Measurements from ENCODE around the gene FER.

FER gene

DNA sequence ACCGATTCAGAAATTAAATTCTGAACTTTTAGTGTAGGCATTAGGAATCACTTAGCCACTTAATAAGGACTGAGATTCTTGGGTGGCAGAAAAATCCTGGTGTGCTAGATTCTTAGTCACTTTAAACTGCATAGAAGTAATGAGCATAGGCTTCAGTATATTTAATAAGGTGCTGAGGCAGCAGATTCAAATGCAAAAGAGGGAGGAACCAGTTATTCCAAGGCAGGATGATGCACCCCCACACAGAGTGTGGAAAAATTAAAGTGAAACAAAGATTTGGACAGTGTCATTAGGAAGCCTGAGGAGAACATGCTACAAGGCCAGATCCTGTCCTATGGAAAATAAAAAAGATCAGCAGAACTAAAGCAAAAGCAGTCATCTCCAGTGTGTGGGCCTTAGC lies 444.3 kb downstream of the FER start:
- DNase-seq = no peak

DNA sequence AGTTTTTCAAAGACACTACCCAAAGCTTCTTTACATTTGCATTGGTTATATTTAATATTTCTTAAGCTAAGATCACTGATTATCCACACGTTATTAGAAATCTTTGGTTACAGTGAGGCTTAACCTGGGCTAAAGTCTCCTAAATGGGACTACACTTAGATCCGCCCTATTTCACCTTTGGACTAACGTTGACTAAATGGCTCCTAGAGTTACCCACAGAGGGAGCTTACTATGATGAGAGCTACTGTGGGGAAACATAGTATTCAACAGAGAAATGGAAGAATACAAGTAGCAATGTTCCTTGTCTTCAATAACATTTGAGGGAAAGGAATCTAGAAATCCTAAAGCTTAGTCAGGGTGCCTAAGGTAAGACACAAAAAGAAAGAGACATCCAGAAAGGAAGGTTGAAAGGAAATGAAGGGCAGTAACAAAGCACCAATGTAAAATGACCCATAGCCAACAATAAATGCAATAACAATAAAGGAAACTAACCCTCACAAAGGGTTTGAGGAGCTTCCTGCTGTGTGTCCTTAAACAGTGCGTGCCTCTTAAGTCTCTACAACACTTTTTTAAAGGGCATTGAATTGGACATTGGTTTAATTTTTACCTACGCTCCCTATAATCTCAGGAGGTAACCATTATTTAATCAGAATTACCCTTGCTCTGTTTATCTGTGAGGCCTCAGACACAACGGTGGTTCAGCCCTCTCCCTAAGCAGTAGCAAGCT lies 445.0 kb downstream of the FER start:
- DNase-seq = no peak

DNA sequence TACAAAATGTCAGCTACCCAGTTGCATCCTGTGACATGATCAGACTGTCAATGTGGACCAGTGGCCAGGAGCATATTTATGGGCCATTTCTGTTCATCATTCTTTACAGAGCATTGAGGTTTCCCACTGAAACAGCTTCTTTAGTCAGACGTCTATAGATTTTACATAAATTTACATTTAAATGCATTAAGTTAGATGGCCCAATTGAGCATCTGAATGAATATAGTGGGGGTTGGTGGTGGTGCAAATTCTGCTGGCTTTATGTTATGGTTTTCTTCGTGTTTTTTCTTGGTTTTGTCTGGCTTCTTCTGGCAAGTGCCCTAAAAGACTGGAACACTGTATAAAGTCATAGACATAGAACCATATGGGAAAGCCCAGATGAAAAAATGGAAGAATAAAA lies 448.0 kb downstream of the FER start:
- no peak for DNase-seq

DNA sequence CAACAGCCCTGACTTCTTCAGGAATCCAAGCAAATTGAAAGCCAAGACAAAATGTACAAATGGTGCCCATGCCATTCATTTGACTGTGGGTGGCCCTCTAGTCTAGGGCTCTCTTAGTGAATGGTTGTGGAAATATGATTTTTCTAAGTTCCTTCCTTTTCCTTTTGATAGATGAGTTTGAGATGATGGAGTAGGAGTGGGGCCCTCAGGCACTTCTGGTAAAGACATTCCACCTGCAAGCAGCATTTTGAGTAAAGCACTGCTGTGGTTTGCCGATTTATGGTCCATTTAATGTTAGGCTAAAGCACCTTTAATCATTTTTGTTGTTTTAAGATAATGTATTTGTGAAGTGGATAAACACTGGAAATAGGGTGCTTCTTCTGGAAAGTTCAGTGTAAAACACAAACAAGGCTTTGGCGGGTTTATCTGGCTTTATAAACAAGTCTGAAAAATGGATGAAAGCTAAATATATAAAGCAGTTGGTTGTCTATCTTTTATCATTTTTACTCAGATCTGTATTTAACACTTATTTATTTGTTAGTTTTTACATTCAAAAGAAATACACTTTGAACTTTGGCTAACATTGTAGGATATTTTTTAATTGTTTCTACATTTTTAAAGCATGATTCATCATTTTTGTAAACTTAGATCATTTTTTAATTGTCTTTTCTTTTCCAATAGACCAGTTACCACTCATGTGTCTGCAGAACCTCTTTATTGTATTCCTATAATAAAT lies 448.6 kb downstream of the FER start:
- no peak for DNase-seq

DNA sequence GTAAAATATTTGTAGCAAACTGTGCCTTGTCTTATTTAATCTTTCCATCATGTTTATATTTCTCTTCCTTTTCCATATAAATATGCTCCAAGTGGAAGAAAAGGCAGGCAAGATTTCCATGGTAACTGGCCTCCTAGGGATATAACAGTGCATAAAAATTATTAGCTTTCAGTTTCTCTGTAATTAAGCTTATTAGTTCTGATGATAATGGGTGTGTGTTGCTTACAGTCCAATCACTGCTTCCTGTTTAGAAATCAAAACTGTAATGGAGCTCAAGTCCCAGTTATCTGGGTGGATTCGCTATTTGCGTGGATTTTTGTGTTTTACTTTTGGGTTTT lies 449.1 kb downstream of the FER start:
- DNase-seq = no peak

DNA sequence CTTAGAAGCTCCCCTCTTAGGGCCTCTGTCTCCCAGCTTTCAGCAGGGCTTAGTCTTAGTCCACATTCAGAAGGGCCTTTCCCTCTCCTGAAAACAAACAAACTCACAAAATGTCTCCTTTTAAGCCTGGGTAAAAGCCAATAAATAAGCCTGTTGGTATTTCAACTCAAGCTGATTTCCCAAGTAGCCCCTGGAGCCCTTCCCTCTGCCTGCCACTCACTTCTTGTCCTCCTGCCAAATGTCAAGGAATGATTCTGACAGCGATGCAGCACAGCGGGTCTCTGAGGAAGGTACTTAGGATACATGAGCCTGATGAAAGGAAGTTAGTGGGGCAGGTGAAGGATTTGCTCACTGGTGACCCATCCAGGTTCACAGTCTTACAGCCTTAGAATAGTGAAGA lies 451.6 kb downstream of the FER start:
- no peak for DNase-seq

DNA sequence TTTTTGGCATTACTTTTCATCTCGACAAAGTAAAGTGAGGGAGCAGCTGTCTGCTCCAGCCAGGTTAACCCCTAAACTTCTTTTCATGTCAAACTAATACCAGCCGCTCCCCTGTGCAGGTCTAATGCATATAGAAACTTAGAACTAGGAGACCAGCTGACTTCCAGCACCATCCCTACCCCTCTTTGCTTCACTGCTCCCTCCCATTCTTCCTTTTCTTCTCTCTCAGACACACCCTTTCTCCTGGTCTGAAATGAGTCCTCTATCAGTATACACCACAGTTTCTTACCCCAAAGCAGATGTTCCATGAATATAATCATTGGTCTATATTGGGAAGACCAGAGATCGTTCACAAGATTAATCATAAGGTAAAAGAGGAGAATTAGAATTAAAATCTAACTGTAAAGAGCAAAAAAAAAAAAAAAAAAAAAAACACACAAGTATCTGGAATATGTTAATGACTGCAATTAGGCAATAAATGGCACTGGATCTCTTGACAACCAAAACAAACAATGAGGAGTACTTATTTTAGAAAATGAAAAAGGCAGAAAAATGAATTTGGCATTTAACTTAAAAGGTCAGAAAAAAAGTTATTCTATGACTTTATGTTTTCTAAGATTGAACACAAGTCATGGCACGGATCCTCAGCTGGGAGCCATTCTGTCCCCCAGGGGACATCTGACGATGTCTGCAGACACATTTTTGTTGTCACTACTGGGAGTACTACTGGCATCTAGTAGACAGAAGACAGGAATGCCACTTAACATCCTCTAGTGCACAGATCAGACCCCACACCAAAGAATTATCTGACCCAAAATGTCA lies 452.3 kb downstream of the FER start:
- peak; percentile 3 for DNase-seq

DNA sequence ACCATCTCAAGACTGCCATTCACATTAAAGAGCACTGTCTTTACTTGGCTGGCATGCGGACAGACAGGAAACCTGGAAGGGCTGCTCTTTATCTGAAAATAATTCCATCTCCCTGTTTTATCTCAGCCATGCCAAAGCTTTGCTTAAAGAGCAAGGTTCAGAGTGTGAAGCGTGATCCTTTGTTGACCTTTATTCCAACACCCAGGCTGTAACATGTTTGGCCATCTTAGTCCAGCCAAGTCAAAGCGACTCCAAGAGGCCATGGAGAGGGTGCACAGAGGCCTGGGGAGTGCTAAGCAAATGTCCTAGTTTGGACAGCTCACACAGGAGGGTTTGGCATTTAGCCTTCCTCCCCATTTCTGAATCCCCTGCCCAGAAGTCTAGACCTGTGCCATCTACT lies 467.3 kb downstream of the FER start:
- no peak for DNase-seq

DNA sequence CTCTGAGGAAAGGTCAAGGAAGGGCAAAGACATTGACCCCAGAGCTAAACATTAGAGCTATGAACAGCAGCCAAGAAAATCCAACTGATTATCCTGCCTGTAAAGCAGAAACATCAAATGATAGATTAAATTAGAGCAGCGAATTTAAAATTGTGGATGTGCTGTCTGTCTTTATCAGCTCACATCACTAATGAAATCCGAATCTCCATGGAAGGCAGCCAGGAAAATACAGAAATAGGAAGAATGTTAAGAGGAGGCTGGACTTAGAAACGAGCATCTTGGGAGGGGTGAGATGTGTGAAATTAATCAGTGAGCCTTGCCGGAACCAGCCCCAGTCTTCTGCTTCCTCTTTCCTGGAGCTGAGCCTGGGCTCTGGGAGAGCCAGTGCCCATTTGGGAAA lies 471.1 kb downstream of the FER start:
- no peak for DNase-seq

DNA sequence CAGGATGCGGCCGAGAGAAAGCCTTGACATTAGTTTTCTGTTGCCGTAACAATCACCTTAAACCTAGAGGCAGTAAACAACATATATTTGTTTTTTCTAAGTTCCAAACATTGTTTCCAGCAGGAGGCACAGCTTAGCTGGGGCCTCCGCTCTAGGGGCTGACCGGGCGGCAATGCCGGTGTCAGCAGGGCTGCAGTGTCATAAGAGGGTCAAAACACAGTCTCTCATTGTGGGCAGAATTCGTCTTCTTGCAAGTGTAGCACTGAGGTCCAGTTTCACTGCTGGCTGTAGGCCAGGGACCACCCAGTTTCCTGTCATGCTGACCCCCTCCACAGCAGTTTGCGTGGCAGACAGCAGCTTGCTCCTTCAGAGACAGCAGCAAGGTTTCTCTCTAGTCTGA lies 475.8 kb downstream of the FER start:
- no peak for DNase-seq

DNA sequence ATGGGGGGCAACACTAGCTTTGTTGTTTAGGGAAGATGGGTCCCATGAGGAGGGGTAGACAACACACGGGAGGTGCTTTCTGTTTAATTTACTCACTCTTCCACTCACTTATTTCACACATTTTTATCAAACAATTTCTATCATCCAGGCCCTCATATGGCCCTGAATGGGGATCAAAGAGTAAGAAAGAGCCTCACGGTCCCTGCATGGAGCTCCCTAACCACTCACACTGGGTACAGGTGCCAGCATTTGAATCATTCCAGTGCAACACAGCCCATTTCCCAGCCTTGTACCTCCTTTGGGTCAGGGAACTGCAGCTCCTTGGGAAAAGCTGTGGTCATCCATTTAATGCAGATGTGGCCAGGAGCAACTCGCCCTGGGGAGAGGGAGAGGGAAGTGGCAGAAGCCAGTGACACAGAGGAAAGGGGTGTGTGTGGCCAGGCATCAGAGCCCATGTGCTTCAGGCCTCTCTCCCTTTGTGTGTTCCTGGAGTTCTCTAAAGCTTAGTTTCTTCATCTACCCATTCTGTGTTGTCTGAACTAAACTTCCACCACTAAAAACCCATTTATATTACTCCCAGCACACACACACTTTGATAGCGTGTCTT lies 476.7 kb downstream of the FER start:
- DNase-seq = no peak

DNA sequence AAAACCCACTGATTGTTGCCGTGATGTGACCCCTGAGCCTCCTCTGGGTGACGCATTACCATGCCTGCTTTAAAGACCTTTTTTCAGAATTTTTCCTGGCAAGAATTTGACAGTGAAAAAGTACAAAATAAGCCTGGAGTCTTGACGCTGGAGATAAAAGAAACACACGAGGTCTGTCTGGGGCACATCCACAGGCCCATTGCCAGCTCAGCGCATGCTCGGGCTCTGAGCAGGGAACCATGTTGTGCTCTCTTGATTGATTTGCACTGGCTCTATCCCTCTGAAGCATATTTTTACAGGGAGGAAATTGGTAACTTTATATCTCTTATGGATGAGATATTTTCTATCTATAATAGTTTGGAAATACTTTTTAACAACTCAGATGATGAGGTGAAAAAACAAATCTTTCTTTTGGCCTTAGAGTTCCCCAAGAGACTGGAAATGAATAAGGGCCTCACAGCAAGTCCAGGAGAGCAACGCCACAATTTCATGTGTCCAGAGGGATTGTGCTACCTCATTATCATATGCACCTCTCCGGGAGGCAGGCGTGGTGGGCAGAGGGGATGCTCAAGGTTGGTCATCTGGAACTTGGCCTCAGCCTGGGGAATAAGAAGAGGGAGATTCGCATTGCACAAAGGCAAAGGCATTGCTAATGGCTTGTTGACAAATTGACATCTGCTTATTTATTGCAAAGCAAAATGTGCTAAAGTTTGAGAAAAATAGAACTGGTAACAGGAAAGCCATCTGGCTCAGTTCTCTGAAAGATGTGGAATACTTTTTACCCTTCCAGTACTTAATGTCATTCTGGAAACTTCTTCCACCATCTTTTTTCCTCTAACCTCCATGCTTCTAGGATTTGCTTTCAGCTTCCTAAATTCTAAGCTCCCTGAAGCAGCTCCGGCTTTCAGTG lies 478.3 kb downstream of the FER start:
- no peak for DNase-seq

DNA sequence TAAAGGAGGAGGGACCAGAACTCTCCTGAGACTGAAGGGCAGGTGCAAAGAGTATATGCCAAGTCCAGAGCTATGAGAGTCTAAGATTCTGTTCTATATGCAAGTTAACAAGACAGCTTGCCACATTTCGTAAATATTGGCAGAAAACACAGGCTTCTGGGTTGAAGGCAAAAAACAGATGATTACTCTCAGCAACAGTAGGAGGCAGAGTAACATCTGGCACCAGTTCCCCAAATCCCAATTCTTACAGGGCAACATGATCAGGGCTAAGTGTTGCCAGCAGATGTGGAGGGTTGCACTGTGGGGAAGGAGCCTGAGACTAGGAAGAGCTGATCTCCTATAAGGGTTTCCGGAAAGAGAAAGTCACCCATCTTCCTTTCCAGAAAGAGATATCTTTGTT lies 482.7 kb downstream of the FER start:
- no peak for DNase-seq

DNA sequence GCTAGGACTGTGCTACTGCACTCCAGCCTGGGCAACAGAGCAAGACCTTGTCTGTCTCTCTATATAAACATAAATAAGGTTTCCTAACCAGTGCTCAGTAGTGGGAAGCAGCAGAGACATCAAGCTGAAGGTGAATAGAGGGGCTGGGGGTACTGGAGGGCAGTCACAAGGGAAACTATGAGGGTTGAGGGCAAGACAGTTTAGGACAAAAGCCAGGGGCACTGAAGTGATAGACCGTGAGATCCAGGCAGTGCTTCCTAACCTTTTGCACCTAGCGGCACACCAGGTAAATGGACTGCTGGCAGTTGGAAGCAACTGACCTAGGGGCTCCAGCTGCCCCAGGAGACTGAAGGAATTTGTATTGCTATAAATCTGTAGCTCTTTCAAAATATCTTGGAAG lies 483.6 kb downstream of the FER start:
- no peak for DNase-seq

DNA sequence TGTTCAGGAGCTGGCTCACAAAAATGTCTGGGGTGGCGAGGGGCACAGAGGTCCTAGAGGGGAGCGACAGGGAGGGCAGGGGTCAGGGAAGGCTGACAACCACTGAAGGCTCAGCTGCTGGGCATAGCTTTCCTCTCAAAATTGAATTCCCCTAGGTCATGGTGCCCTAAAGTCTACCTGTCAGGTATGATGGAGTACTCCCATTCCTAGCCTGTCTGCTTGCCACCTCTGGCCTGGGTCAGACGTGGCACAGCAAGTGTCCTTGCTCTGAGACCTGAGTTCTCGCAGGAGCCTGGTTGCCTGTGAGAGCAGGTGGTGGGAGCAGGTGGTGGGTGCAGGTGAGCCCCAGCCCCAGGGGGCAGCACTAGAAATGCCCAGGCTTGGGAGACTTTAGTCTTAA lies 486.7 kb downstream of the FER start:
- no peak for DNase-seq

DNA sequence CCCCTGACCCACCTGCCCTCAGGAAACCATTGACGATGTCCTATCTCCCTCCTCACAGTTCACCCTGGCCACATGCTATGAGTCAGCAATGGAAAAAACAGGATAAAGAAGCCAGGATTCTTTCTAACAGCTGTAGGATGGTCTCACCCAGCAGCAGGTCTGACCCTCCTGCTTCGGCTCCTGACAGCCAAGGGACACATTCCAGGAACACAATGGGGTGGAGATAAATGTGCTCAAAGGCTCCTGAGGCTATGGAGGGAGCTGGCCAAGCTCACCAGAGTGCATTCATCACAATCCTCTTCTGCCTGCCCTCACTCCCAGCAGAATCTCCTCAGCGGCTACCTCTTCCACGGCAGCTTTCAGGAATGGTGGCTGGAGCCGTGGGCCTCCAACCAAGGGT lies 491.8 kb downstream of the FER start:
- DNase-seq = no peak

DNA sequence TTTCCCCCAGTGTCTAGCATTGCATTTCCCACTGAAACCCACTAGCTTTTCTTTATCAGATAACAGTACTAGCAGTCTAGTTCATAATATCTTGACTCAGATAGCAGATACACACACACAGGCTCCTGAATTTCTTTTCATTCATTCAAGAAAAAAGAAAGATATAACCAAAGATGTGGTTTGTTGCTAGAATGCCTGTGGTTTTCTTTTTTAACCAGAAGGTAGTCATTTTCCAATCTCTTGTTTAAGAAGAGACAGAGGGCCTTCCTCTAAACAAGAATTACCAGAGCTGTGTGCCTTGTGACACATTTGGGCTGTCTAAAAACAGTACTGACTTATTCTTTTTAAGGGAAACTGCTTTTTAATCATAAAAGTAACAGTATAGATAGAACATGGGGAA lies 494.8 kb downstream of the FER start:
- no peak for DNase-seq

DNA sequence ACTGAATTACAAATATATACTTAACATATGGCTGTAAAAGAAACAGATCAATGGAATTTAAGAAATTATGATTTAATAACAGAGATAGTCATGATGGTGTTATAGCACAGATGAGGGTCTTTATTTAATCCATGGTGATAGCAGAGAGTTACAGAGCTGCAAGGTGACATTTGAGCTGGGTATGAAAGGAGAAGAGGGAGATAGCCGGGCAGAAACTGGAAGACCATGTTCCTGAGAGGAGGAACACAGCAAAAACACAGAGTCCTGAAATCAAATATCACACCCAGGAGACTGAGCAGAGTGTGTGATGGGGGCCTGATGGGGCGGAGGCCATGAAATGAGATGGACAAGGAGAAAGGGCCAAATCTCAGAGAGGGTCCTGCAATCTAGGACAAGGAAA lies 498.7 kb downstream of the FER start:
- DNase-seq = no peak
